Panc1 (cell line): ENCODE results near the gene PDK3. TPM values are rescaled to one million over a fixed set of nuclear protein-coding genes. Genes with fewer than 3 reads are reported as not detected.

Experiments
- ATAC-seq: fragments of 200-7000 bp; cut with Tn5 transposase; 2 replicates; pipeline ENCODE4 v1.9.1; 2020; ENCODE audit warnings: mild to moderate bottlenecking, moderate library complexity
- BruUV-seq: library from RNA; stranded (reverse); fragments of 400-500 nt; replicated peaks from 2 replicates; lab custom pipeline; 2021; lab: Mats Ljungman, UMichigan
- CTCF ChIA-PET: fragments of 300-600 bp; sonication (Branson Sonifier 250); formaldehyde crosslinking; loops from one replicate; lab custom pipeline; 2022; ENCODE audit warnings: antibody characterized with exemption; lab: Charles Lee
- POLR2A ChIA-PET: fragments of 300-600 bp; sonication (Branson Sonifier 250); formaldehyde crosslinking; loops from one replicate; lab custom pipeline; 2022; ENCODE audit warnings: antibody characterized with exemption; lab: Charles Lee
- DNase-seq: peaks from one replicate; pipeline ENCODE4 v3.0.0-alpha.2; 2010; ENCODE audit warnings: low read depth, low spot score
- H3K27ac ChIP-seq: 2 replicates; pipeline ENCODE4 v1.5.1; 2011; ENCODE audit warnings: mild to moderate bottlenecking, low read length, inconsistent platforms
- H3K27me3 ChIP-seq: fragments of 200-500 bp; sonication (Bioruptor generic); 2 replicates; pipeline ENCODE4 v1.6.0; 2014; ENCODE audit warnings: low read length, inconsistent platforms; ENCODE audit not compliant: control insufficient read depth, insufficient read depth
- H3K36me3 ChIP-seq: fragments of 200-500 bp; sonication (Bioruptor generic); 2 replicates; pipeline ENCODE4 v1.5.1; 2014; ENCODE audit warnings: inconsistent platforms, mild to moderate bottlenecking, low read length, moderate library complexity; ENCODE audit not compliant: control insufficient read depth, insufficient read depth
- H3K4me1 ChIP-seq: 2 replicates; pipeline ENCODE4 v1.5.1; 2011; ENCODE audit warnings: inconsistent platforms, mild to moderate bottlenecking, low read length, moderate library complexity; ENCODE audit not compliant: control insufficient read depth, insufficient read depth
- H3K4me3 ChIP-seq, 2 experiments: 2 replicates each; pipeline ENCODE4 v1.5.1; 2011 to 2012; ENCODE audit warnings: low read depth in 2 of 2, low read length in 2 of 2, mild to moderate bottlenecking in 2 of 2, inconsistent platforms in 1 of 2, moderate library complexity in 1 of 2
- H3K9me3 ChIP-seq: fragments of 200-500 bp; sonication (Bioruptor generic); 2 replicates; pipeline ENCODE4 v1.5.1; 2014; ENCODE audit warnings: low read depth, mild to moderate bottlenecking, inconsistent platforms, low read length, moderate library complexity; ENCODE audit not compliant: control insufficient read depth, insufficient read depth
- CTCF ChIP-seq: fragments of 450-650 bp; IDR thresholded peaks from 2 replicates; pipeline ENCODE4 v1.5.1; 2017; ENCODE audit warnings: mild to moderate bottlenecking
- POLR2AphosphoS5 ChIP-seq: IDR thresholded peaks from 2 replicates; pipeline ENCODE4 v1.6.1; 2012; ENCODE audit warnings: mild to moderate bottlenecking, low read depth, low read length, moderate library complexity
- REST ChIP-seq, 2 experiments: IDR thresholded peaks; 2 replicates each; pipeline ENCODE4 v1.6.1; 2011 to 2012; ENCODE audit warnings: low read depth in 2 of 2, control low read depth in 1 of 2, low read length in 1 of 2, mild to moderate bottlenecking in 1 of 2, moderate library complexity in 1 of 2; ENCODE audit not compliant: insufficient read depth in 1 of 2
- SIN3A ChIP-seq: IDR thresholded peaks from 2 replicates; pipeline ENCODE4 v1.6.1; 2012; ENCODE audit warnings: low read depth, mild to moderate bottlenecking, low read length, moderate library complexity, borderline replicate concordance; ENCODE audit not compliant: insufficient read depth
- TCF7L2 ChIP-seq: IDR thresholded peaks from 2 replicates; pipeline ENCODE4 v1.6.1; 2011; ENCODE audit warnings: mild to moderate bottlenecking, low read depth, low read length, inconsistent platforms
- in situ Hi-C: cut with HindIII; loops from 2 replicates; pipeline ENCODE4 v1.10.0; 2016; ENCODE audit warnings: low sequenced_read_pairs, low pct_unique_long_range_greater_than_20kb
- intact Hi-C: fragments of 100-400 bp; cut with micrococcal nuclease; formaldehyde crosslinking; loops from one replicate; pipeline ENCODE4 v1.10.0; 2022; ENCODE audit not compliant: unreplicated experiment
- total RNA-seq: library from RNA; stranded (reverse); gene quantifications from one replicate; pipeline ENCODE4 v1.2.1, GENCODE V29; 2021; ENCODE audit not compliant: unreplicated experiment

The PDK3 gene
- total RNA-seq, 1 experiment from 2014 or later, result 5.5 TPM

GRCh38 chrX:24498181-24498580 is 33.1 kb downstream of the PDK3 start:
- in situ Hi-C loops, result no loop called here
- CTCF ChIA-PET, result interaction anchor here (1.0 to 3.6 kb wide), 2 partner anchors 102 to 239 kb away, joined by 6 to 20 read pairs; no protein-coding TSS in a partner anchor

GRCh38 chrX:24498975-24499374 is 33.9 kb downstream of the PDK3 start:
- ATAC-seq (no peak), DNase-seq (no peak)
- H3K36me3 ChIP-seq, result no peaks in the 10 kb centered on the region
- H3K27me3 ChIP-seq, result no peaks in the 10 kb centered on the region
- CTCF ChIA-PET, result interaction anchor here (3.6 kb wide), 1 partner anchor 103 kb away, joined by 20 read pairs; no protein-coding TSS in a partner anchor
- intact Hi-C loops (loop anchor here (1.0 kb wide), 1 partner anchor 103 kb away; no protein-coding TSS in a partner anchor), in situ Hi-C loops (no loop called here)
- BruUV-seq, result no TSS peak
- POLR2A ChIA-PET, result no interaction called here
- no peaks in the 10 kb centered on the region for H3K9me3 ChIP-seq
- no peaks in the 10 kb centered on the region for H3K4me1 ChIP-seq
- H3K27ac ChIP-seq, result no peak overlapping the region
- no peak for TF ChIP-seq POLR2AphosphoS5
- no peak for TF ChIP-seq SIN3A
- TF ChIP-seq TCF7L2, result no peak
- no peak; the same call in 1 of the 2 replicates for TF ChIP-seq CTCF
- no peak overlapping the region for H3K4me3 ChIP-seq

More at GRCh38 chrX:24498181-24498580, 33.1 kb downstream of the PDK3 start:
- TF ChIP-seq CTCF (peak; percentile 54), REST (IDR thresholded peaks at IDR 0.05; ENCODE audit: insufficient read depth in 1 of 2, low read depth in 2 of 2, low read length in 1 of 2) (no peak)
- H3K27ac ChIP-seq, result no peak overlapping the region
- POLR2A ChIA-PET, result no interaction called here
- H3K27me3 ChIP-seq, result no peaks in the 10 kb centered on the region
- no peak overlapping the region for H3K4me3 ChIP-seq
- no TSS peak for BruUV-seq
- intact Hi-C loops, result loop anchor here (1.0 kb wide), 1 partner anchor 102 kb away; no protein-coding TSS in a partner anchor
- ATAC-seq, result no peak; the same call in 1 of the 2 replicates
- H3K36me3 ChIP-seq, result no peaks in the 10 kb centered on the region
- DNase-seq, result no peak
- no peaks in the 10 kb centered on the region for H3K9me3 ChIP-seq
- H3K4me1 ChIP-seq, result no peaks in the 10 kb centered on the region
